Activated CD8-positive, alpha-beta memory T cell treated with anti-CD3 and anti-CD28 coated beads, Interleukin-2, amount 50 U/mL, for 48 hours (primary cell): ENCODE results near the gene EIF4EBP2.
A peak's percentile ranks its signal among the peaks of the same experiment; 100 is the strongest.

Experiments used
- DNase-seq: peaks from one replicate; pipeline ENCODE4 v3.0.0-alpha.2; 2020

EIF4EBP2 gene

GRCh38 chr10:70433581-70434280, 29.8 kb downstream of the EIF4EBP2 start:
- DNase-seq, result no peak

DNA sequence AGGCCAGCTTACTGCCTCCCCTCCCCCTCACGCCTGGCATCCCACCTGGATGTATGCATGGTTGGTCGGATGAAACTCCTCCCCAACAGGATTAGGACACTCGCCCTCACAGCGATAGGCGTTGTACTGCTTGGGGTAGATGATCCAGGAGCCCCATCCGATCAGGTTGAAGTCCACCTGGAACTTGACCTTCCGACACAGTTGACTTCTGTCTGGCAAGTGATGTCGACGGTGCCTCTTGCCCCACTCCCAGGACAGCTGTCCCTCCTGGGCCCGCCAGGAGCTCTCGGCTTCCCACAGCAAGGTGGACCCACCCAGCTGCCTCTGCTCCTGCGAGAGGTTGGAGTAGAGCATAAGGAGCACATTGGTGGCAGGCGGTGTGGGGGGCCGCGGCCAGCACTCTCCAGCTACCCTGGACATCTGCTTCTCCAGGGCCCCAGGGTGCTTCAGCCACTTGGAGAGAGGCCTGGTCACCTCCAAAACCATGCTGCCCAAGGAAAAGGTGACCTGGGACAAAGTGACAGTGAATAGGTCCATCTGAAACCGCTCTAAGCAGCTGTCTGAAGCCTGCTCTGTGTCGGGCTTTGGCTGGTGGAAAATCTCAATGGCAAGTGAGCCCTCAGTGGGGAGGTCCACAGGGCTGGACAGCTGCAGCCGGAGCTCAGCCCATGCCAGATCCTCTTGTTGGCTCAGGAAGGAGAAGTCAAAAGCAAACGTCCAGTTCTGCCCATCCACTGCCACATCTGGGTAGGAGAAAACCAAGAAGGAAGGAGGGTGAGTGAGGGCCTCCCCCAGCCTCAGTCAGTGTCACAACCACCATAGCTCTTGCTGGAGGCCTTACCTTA, 31.5 kb downstream of the EIF4EBP2 start:
- no peak for DNase-seq

DNA sequence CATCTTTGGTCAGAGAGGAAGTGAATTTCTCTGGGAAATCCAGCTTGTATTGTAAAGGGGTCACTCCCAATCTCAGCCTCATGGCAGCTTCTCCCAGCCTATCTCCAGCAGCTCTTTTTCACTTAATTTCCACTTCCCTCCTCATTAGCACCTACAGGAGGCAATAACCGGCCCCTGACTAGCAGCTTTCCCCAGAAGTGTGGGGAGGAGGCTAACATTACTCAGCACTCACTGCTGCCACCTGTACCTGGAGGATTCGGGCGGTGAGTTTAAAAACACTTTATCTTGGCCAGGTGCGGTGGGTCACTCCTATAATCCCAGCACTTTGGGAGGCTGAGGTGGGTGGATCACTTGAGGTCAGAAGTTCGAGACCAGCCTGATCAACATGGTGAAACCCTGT, 33.8 kb downstream of the EIF4EBP2 start:
- DNase-seq, result no peak

GRCh38 chr10:70440296-70441160, 36.6 kb downstream of the EIF4EBP2 start:
- DNase-seq, result no peak

DNA sequence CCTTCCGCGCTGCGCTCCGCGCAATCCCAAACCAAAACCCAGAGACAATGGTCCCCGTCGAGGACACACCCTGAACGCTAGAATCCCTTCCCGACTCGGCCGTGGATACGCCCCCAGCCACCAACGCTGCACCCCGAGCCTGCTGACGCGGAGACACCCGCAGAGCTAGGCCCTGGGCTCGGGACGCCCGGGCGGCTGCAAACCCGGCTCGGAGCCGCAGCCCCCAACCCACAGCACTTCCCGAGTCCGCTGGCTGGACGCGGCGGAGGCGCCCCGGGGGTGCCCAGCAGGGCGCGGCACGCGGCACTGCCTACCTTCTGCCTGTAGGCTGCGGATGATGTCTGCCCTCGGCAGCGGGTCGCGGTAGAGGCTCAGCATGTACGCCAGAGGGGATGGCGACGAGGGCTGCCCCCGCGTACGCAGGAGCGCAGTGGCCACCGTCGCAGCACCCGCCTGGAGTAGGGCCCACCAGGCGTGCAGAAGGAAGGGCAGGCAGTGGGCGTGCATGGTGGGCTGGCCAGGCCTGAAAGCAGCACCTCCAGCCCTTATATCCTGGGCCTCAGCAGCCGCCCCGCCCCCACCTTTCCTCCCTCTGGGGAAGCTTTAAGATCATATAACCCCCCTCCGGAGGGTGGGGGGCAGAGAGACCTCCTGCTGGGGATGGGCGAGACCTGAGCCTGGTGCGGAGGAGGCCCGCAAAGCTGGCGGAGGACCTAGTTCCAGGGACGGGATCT, 37.4 kb downstream of the EIF4EBP2 start, which contains the start of gene NODAL:
TSS of gene NODAL (minus strand) at position 521 of the 734 bp plus-strand sequence. CDS start at position 507, 14 bp downstream.
- DNase-seq, result no peak

- no peak for DNase-seq
Measured at GRCh38 chr10:70441895-70442309, 38.0 kb downstream of the EIF4EBP2 start.

GRCh38 chr10:70442332-70442988, 38.5 kb downstream of the EIF4EBP2 start:
- no peak for DNase-seq

- DNase-seq, result no peak
Measured at GRCh38 chr10:70444744-70445143, 40.8 kb downstream of the EIF4EBP2 start.

GRCh38 chr10:70445718-70446657, 42.0 kb downstream of the EIF4EBP2 start:
- DNase-seq, result no peak

GRCh38 chr10:70448236-70448635, 44.3 kb downstream of the EIF4EBP2 start:
- DNase-seq, result no peak

- DNase-seq, result no peak
Measured at GRCh38 chr10:70455213-70455630, 51.3 kb downstream of the EIF4EBP2 start.

DNA sequence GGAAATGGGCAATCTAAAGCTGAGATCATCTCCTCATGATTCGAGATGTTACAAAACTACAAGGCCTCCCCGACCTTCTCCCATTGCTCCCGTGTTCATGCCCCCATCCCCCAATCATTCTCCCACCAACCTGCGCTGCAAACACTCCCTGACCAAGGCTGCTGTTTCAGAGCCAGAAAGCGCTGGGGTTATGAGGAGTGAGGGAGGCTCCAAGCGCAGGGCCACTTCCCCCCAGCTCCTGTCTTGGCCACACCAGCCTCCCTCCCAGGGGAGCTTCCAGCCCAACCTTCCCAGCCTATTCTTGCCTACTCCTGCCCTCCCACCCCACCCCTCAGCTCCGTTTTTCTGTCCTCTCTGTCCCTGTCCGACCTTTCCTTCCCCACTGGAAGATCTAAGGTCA, 52.2 kb downstream of the EIF4EBP2 start:
- DNase-seq, result no peak

DNA sequence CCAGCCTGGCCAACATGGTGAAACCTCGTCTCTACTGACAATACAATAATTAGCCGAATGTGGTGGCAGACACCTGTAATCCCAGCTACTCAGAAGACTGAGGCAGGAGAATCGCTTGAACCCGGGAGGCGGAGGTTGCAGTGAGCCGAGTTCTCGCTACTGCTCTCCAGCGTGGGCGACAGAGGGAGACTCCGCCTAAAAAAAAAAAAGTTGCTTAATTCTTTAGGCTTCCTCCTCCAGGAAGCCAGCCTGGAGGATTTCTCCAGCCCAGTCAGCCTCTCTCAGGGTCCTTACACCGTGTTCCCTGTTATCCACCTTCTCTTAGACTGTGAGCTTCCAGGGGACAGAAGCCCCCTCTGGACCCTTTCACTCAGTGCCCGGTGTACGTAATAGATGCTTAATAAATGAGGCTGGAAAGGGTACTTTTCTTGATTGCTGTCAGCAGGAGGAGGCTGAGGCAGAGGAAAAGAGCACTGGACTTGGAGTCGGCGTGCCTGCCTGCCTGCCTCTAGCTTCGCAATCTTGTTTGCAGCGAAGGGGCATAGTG, 53.9 kb downstream of the EIF4EBP2 start:
- DNase-seq, result no peak

DNA sequence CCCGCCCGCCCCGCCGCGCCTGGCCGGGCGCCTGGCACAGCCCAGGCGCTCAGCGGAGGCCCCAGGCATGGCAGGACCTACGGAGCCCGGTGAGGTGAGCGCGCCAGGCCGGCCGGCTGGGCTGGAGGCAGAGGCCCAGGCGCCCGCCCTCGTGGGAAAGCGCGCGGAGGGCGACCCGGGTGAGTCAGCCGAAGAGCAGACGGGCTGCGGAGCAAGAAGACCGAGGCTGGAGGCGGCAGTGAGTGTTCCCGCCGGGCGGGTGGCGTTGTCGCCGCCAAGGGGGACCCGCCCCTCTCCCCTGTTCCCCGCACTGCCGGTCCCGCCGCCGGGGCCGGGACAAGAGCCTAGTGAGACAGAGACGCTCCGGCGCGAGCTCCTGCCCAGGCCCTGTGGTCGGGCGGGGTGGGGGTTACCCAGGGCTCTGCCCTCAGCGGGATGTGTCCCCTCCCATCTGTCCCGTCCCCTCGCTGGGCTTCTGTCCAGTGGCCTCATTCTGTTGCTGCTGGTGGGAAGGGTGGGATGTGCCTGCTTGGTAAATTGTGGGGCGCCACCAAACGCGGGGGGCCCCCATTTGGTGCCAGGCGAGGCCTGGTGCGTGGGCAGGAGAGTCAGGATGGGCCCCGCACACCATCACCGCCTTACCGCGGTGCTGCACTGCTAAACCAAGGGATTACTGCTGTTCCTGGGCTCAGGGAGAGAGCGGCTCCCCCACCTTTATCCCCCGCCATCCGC, 54.5 kb downstream of the EIF4EBP2 start:
- peak; percentile 80 for DNase-seq

DNA sequence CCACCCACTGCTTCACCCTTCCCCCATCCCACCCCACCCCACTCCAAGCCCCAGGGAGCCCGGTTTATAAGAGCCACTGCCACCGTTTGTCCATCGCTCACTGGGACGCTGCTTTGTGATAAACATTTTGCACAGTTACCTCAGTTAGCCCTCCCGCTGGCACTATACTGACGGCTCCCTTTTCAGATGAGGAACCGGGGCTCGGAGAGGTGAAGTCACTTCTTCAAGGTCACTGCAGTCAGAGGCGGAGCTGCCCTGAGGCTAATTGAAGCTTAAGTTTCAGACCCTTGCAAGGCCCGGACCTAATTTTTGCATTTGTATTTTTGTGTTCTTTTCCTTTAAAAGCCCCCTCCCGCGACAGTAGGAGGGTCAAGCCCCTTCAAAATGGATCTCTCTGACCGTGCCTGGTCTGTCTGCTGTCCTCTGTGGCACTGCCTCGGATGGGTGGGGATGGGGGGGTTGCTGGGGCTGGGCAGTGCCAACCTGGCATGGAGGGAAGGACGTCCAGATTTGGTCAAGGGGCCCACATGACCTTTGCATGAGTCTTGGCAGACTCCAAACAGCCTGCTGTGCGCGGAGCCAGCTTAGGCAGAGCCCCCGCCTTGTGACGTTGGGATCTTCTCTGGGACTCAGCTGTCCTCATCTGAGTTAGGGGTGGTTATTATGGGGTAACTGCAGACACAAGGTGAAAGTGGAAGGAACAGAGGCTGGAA, 55.3 kb downstream of the EIF4EBP2 start:
- DNase-seq, result no peak

DNA sequence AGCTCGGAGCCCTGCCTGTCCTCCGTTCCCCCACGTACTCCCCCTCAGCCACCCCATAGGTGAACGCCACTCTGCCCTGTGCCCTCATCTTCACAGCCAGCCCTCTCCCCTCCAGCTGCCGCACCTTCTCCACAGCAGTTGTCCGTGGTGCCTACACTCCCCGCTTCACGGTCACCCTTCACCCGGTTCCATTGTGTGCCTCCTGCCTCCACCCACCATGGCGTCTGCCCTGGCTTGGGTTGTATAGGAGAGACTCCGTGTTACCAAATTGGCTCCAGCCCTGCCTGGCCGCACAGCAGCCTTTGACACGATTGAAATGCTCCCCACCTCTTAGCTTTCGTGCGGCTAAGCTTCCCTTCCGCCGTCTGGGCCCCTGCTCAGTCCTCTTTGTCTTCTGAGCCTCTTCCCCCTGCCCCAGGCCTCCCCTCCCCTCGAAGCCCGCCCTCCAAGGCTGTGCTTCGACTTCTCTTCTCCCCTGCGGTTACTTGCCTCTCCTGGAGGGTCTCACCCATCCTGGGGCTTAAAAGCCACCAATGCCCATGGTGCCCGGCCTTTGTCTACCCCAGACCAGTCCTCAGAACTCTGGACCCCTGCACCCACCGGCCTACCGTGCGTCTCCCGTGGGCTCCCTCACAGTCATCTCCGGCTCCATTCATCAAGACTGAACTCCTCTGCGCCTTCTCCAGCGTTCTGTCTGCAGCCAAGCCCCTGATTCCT, 56.0 kb downstream of the EIF4EBP2 start:
- no peak for DNase-seq

DNA sequence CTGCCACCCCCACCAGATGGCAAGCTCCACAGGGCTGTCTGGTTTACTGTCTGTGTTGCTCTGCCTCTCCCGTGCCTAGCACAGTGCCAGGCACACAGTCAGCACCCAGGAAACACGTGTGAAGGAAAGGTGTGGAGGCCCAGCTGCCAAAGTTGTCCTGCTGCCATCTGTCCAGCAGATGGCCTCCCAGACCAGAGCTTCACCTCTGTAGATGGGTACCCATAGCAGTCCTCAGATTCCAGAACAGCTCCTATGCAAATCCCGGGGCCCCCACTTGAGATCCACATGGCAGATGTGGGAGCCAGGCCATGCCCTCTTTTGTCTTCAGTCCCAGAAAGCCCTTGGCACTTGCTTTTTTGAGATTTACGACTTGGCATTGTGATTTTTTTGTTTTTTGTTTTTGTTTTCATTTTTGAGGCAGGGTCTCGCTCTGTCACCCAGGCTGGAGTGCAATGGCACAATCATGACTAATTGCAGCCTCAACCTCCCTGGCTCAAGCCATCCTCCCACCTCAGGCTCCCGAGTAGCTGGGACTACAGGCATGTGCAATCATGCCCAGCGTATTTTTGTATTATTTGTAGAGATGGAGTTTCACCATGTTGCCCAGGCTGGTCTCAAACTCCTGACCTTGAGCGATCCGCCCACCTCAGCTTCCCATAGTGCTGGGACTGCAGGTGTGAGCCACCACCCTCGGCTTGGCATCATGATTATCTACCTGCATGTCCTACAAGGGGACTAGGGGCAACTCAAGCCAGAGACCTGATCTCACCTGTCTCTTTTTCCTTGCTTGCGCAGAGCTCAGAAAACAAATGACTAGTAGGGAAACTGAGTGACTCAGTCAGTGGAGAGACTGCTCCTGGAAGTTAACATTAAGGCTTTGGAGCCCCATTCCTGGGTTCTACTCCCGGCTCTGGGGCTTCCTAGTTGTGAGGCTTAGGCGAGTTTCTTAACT, 57.7 kb downstream of the EIF4EBP2 start:
- peak; percentile 69 for DNase-seq
